Measurements from ENCODE around the gene SMIM27.

GRCh38 chr9:32523910-32524309, 28.2 kb upstream of the SMIM27 start:
- TF ChIP-seq PATZ1 (CRISPR knock-in tag; IDR thresholded peaks at IDR 0.05; ENCODE audit: borderline replicate concordance) (no peak), ZNF512 (tag; IDR thresholded peaks at IDR 0.05) (no peak), CTCF (IDR thresholded peaks at IDR 0.05 in 2 of 3, conservative IDR thresholded peaks at IDR 0.05 in 1 of 3; ENCODE audit: insufficient read depth in 2 of 3, low read depth in 1 of 3, low read length in 3 of 3) (no peak), ZHX1 (conservative IDR thresholded peaks at IDR 0.05; ENCODE audit: low read length) (no peak), REST (IDR thresholded peaks at IDR 0.05; ENCODE audit: borderline replicate concordance) (no peak), REST (CRISPR knock-in tag; IDR thresholded peaks at IDR 0.05; ENCODE audit: low read depth) (no peak), SRSF3 (IDR thresholded peaks at IDR 0.05; ENCODE audit: insufficient read depth, low read length) (no peak), NR1H2 (CRISPR knock-in tag; IDR thresholded peaks at IDR 0.05) (no peak), SMARCA5 (IDR thresholded peaks at IDR 0.05) (no peak)
